SK-N-MC (cell line): Measurements from ENCODE around the gene PGGHG.

Experiments used
- EZH2 ChIP-seq: fragments of 200-600 bp; sonication (generic); IDR thresholded peaks from one replicate; pipeline ENCODE4 v1.6.1; 2017; ENCODE audit warnings: antibody characterized with exemption
- FOXP2 ChIP-seq: optimal IDR thresholded peaks from 2 replicates; pipeline ENCODE3; 2011; ENCODE audit warnings: mild to moderate bottlenecking, moderate library complexity; ENCODE audit not compliant: insufficient read depth; ENCODE audit errors: extremely low read length, control extremely low read depth
- POLR2AphosphoS5 ChIP-seq: IDR thresholded peaks from 2 replicates; pipeline ENCODE4 v1.6.1; 2012; ENCODE audit warnings: mild to moderate bottlenecking, low read depth, low read length, borderline replicate concordance

DNA sequence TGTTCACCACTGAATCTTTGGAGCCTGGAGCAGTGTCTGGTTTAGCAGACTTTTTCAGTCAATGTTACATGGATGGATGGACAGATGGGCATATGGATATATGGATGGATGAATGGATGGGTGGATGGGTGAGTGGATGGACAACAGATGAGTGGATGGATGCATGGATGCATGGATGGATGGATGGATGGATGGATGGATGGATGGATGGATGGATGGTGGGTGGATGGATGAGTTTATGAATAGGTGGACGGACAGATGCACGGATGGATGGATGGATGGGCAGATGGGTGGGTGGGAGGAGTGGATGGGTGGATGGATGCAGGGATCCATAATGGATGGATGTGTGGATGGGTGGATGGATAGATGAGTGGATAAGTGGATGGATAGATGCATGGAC, 33.1 kb upstream of the PGGHG start:
- TF ChIP-seq EZH2 (no peak), POLR2AphosphoS5 (no peak), FOXP2 (no peak)
